Panc1 (cell line): Measurements from ENCODE around the gene PTX4. TPM values are rescaled to one million over a fixed set of nuclear protein-coding genes. Genes with fewer than 3 reads are reported as not detected.

Experiments used
- ATAC-seq: fragments of 200-7000 bp; cut with Tn5 transposase; 2 replicates; pipeline ENCODE4 v1.9.1; 2020; ENCODE audit warnings: mild to moderate bottlenecking, moderate library complexity
- BruUV-seq: library from RNA; stranded (reverse); fragments of 400-500 nt; replicated peaks from 2 replicates; lab custom pipeline; 2021; lab: Mats Ljungman, UMichigan
- CTCF ChIA-PET: fragments of 300-600 bp; sonication (Branson Sonifier 250); formaldehyde crosslinking; loops from one replicate; lab custom pipeline; 2022; ENCODE audit warnings: antibody characterized with exemption; lab: Charles Lee
- POLR2A ChIA-PET: fragments of 300-600 bp; sonication (Branson Sonifier 250); formaldehyde crosslinking; loops from one replicate; lab custom pipeline; 2022; ENCODE audit warnings: antibody characterized with exemption; lab: Charles Lee
- DNase-seq: peaks from one replicate; pipeline ENCODE4 v3.0.0-alpha.2; 2010; ENCODE audit warnings: low read depth, low spot score
- H3K27ac ChIP-seq: 2 replicates; pipeline ENCODE4 v1.5.1; 2011; ENCODE audit warnings: mild to moderate bottlenecking, low read length, inconsistent platforms
- H3K27me3 ChIP-seq: fragments of 200-500 bp; sonication (Bioruptor generic); 2 replicates; pipeline ENCODE4 v1.6.0; 2014; ENCODE audit warnings: low read length, inconsistent platforms; ENCODE audit not compliant: control insufficient read depth, insufficient read depth
- H3K36me3 ChIP-seq: fragments of 200-500 bp; sonication (Bioruptor generic); 2 replicates; pipeline ENCODE4 v1.5.1; 2014; ENCODE audit warnings: inconsistent platforms, mild to moderate bottlenecking, low read length, moderate library complexity; ENCODE audit not compliant: control insufficient read depth, insufficient read depth
- H3K4me1 ChIP-seq: 2 replicates; pipeline ENCODE4 v1.5.1; 2011; ENCODE audit warnings: inconsistent platforms, mild to moderate bottlenecking, low read length, moderate library complexity; ENCODE audit not compliant: control insufficient read depth, insufficient read depth
- H3K4me3 ChIP-seq, 2 experiments: 2 replicates each; pipeline ENCODE4 v1.5.1; 2011 to 2012; ENCODE audit warnings: low read depth in 2 of 2, low read length in 2 of 2, mild to moderate bottlenecking in 2 of 2, inconsistent platforms in 1 of 2, moderate library complexity in 1 of 2
- H3K9me3 ChIP-seq: fragments of 200-500 bp; sonication (Bioruptor generic); 2 replicates; pipeline ENCODE4 v1.5.1; 2014; ENCODE audit warnings: low read depth, mild to moderate bottlenecking, inconsistent platforms, low read length, moderate library complexity; ENCODE audit not compliant: control insufficient read depth, insufficient read depth
- CTCF ChIP-seq: fragments of 450-650 bp; IDR thresholded peaks from 2 replicates; pipeline ENCODE4 v1.5.1; 2017; ENCODE audit warnings: mild to moderate bottlenecking
- POLR2AphosphoS5 ChIP-seq: IDR thresholded peaks from 2 replicates; pipeline ENCODE4 v1.6.1; 2012; ENCODE audit warnings: mild to moderate bottlenecking, low read depth, low read length, moderate library complexity
- REST ChIP-seq, 2 experiments: IDR thresholded peaks; 2 replicates each; pipeline ENCODE4 v1.6.1; 2011 to 2012; ENCODE audit warnings: low read depth in 2 of 2, control low read depth in 1 of 2, low read length in 1 of 2, mild to moderate bottlenecking in 1 of 2, moderate library complexity in 1 of 2; ENCODE audit not compliant: insufficient read depth in 1 of 2
- SIN3A ChIP-seq: IDR thresholded peaks from 2 replicates; pipeline ENCODE4 v1.6.1; 2012; ENCODE audit warnings: low read depth, mild to moderate bottlenecking, low read length, moderate library complexity, borderline replicate concordance; ENCODE audit not compliant: insufficient read depth
- TCF7L2 ChIP-seq: IDR thresholded peaks from 2 replicates; pipeline ENCODE4 v1.6.1; 2011; ENCODE audit warnings: mild to moderate bottlenecking, low read depth, low read length, inconsistent platforms
- in situ Hi-C: cut with HindIII; loops from 2 replicates; pipeline ENCODE4 v1.10.0; 2016; ENCODE audit warnings: low sequenced_read_pairs, low pct_unique_long_range_greater_than_20kb
- intact Hi-C: fragments of 100-400 bp; cut with micrococcal nuclease; formaldehyde crosslinking; loops from one replicate; pipeline ENCODE4 v1.10.0; 2022; ENCODE audit not compliant: unreplicated experiment
- total RNA-seq: library from RNA; stranded (reverse); gene quantifications from one replicate; pipeline ENCODE4 v1.2.1, GENCODE V29; 2021; ENCODE audit not compliant: unreplicated experiment

The PTX4 gene
- total RNA-seq, 1 experiment from 2014 or later = not detected

- no peak overlapping the region for H3K27ac ChIP-seq
- ATAC-seq (no peak), DNase-seq (no peak)
- TF ChIP-seq CTCF (no peak), SIN3A (no peak), TCF7L2 (no peak), REST (IDR thresholded peaks at IDR 0.05; ENCODE audit: insufficient read depth in 1 of 2, low read depth in 2 of 2, low read length in 1 of 2) (no peak), POLR2AphosphoS5 (no peak)
- ChIA-PET POLR2A (no interaction called here), CTCF (no interaction called here)
- intact Hi-C loops = no loop called here
- H3K27me3 ChIP-seq = no peaks in the 10 kb centered on the region
- H3K4me1 ChIP-seq = no peaks in the 10 kb centered on the region
- in situ Hi-C loops = no loop called here
- no peaks in the 10 kb centered on the region; the same call in 1 of the 2 replicates for H3K36me3 ChIP-seq
- no peak overlapping the region for H3K4me3 ChIP-seq
- BruUV-seq = no TSS peak
- H3K9me3 ChIP-seq = no peaks in the 10 kb centered on the region
These were observed 34.2 kb downstream of the PTX4 start for GRCh38 chr16:1454561-1454960.

- Histone ChIP-seq H3K36me3 (no peaks in the 10 kb centered on the region; the same call in 1 of the 2 replicates), H3K27ac (no peak overlapping the region), H3K4me3 (no peak overlapping the region), H3K9me3 (no peaks in the 10 kb centered on the region), H3K27me3 (no peaks in the 10 kb centered on the region), H3K4me1 (no peaks in the 10 kb centered on the region)
- CTCF ChIA-PET = no interaction called here
- ATAC-seq (no peak), DNase-seq (no peak)
- POLR2A ChIA-PET = no interaction called here
- TF ChIP-seq TCF7L2 = no peak
- no peak for TF ChIP-seq CTCF
- TF ChIP-seq REST (IDR thresholded peaks at IDR 0.05; ENCODE audit: insufficient read depth in 1 of 2, low read depth in 2 of 2, low read length in 1 of 2) = no peak
- no peak for TF ChIP-seq POLR2AphosphoS5
- TF ChIP-seq SIN3A = no peak
- intact Hi-C loops = no loop called here
- BruUV-seq = no TSS peak
- in situ Hi-C loops = no loop called here
These were observed 35.4 kb downstream of the PTX4 start for GRCh38 chr16:1453316-1453715.
